22Rv1 (cell line): ENCODE results near the gene ATP13A5.

Experiments
- CTCF ChIP-seq: fragments of 450-650 bp; IDR thresholded peaks from 2 replicates; pipeline ENCODE4 v1.5.1; 2017; ENCODE audit warnings: mild to moderate bottlenecking
- ZFX ChIP-seq: fragments of 450-650 bp; IDR thresholded peaks from 2 replicates; pipeline ENCODE4 v1.6.1; 2017; ENCODE audit warnings: antibody characterized with exemption, borderline replicate concordance

- TF ChIP-seq CTCF, result no peak
- TF ChIP-seq ZFX, result no peak
Observed at GRCh38 chr3:193343726-193344222, 34.8 kb downstream of the ATP13A5 start.
